GM19193 (cell line): Measurements from ENCODE around the gene STAU1.

ENCODE experiments used
- POLR2A ChIP-seq: IDR thresholded peaks from 4 replicates; pipeline ENCODE4 v1.6.1; 2011; ENCODE audit not compliant: insufficient read depth, insufficient read length; ENCODE audit errors: extremely low read depth

Gene STAU1

GRCh38 chr20:49179368-49180277, 8.5 kb downstream of the STAU1 start:
- no peak for TF ChIP-seq POLR2A

DNA sequence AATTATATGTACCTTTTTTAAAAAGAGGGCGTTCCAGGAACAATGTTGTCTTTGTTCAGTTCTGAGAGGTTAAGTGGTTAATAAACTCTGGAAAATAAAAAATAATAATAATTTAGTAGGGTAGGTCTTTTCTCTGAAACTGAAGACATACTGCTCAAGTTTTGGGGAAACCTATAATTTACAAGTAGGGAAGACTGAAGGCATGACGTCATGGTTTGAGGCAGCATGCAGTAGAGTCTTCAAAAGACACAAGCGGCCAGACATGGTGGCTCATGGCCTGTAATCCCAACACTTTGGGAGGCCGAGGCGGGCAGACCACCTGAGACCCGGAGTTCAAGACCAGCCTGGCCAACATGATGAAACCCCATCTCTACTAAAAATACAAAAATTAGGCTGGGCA, 14.0 kb downstream of the STAU1 start:
- TF ChIP-seq POLR2A = no peak

DNA sequence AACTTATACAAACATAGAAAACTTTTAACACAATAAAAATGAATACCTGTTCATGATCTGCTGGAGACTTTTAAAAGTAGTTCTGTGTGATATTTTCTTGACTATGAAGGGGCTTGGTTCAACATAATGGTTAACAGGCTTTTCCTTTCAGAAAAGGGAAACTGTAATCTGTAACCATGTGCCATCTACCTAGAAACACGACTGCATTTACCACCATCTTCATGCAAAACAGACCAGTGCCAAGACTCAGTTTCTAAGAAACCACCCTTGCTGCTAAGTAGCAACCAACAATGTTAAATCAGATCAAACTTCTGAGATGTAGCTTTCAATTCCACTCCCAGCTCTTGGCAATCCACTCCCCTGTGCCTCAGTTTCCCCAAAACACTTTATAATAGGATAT, 15.7 kb downstream of the STAU1 start:
- no peak for TF ChIP-seq POLR2A

- no peak for TF ChIP-seq POLR2A
These were observed 16.2 kb downstream of the STAU1 start for GRCh38 chr20:49171909-49172308.

- TF ChIP-seq POLR2A = no peak
These were observed 17.4 kb downstream of the STAU1 start for GRCh38 chr20:49170714-49171113.

- no peak for TF ChIP-seq POLR2A
These were observed 18.6 kb downstream of the STAU1 start for GRCh38 chr20:49169547-49169946.

- no peak for TF ChIP-seq POLR2A
These were observed 20.2 kb downstream of the STAU1 start for GRCh38 chr20:49167811-49168507.

DNA sequence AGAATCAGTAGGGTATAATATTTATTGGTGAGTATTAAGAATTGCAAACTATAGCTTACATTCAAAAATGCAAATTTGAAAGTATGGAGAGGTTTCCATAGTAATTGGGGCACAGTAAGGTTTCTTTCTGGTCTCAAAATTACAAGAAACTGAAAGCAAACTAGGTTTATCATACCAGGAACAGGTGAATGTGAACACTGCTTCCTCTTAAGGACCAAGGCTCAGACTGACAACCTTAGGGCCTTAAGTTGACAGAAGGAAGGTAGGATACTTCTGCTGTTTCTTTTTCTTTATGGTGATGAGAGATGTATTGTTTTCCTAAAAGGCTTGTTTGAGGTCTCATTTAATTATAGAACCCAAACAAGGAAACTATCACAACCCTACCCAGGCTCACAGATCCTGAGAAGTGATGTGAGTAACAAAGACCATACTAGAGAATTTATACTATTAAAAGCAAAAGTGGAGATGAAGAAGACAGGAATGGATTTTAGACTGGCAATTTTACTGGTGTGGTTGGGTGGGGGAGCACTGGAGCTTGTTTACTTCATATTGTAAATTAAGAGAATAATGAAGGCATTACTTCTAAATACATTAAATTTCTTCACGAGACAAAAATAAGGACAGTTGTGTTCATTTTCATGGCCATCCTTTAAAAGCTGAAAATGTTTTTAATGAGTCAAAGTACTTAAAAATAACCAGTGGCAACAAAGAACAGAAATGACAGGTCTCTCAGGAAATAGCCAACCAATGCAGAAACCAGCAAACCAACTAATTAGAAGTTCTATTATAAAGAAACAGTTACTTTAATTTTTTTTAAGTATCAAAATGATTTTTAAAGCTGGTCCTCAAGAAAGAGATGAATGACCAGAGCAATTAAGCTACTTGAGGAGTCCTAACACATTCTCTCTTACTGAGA, 21.3 kb downstream of the STAU1 start:
- no peak for TF ChIP-seq POLR2A

DNA sequence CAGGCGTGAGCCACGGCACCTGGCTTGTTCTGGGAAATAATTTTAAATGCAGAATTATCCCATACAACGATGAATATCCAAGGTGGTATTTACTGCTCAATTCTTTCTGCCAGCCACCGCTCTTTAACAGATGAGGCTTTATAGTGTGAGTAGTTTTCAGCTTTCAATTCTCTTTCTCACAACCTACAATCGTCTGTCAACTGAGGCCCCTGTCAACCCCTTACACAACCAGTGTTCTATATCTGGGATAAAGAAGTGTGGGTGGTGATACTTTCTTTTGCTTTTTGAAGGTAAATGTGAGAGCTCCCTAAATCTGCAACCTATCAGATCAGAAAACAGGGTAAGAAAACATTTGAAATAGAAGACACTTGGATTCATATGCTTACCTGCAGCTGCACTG, 22.5 kb downstream of the STAU1 start:
- no peak for TF ChIP-seq POLR2A

DNA sequence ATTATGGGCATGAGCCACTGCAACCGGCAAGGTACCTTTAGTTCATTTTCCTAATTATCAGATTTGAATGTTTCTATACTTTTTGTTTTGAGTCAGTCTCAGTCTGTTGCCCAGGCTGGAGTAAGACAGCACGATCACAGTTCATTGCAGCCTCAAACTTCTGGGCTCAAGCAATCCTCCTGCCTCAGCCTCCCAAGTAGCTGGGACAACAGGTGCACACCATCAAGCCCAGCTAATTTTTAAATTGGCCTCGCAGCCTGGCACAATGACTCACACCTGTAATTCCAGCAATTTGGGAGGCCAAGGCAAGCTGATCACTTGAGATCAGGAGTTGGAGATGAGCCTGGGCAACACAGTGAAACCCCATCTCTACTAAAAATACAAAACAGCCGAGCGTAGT, 24.4 kb downstream of the STAU1 start:
- no peak for TF ChIP-seq POLR2A

DNA sequence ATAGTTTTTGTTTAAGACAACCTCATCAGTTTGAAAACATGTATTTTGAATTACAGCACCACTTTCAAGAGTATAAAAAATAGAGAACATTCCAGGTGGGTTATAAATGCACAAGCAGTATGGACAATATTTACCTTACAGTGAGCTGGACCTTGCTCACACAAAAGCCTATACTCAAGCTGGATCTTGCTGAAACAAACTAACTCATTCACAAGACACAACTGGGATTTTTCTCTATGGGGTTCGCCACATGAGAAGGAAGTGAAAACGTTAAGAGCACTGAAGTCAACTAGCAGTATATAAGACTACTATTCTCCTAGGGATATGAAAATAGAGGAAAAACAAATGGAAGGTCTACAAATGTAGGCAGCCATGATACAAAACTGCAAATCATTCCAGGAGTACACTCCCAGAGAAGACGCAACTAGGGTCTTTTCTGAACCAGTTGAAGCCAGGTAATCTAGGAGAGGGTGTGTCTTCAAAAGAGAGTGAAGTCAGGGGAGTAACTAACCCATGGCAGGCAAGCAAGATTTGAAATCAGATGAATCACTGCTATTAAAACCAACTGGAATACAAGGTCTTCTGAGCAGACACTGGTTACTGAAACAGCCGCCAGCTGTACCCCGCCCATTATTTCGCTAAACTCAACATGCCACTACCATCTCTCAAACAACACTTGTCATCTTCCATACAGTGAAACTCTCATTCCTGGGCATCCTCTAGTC, 26.5 kb downstream of the STAU1 start:
- no peak for TF ChIP-seq POLR2A

GRCh38 chr20:49160057-49160929, 27.8 kb downstream of the STAU1 start:
- no peak for TF ChIP-seq POLR2A

DNA sequence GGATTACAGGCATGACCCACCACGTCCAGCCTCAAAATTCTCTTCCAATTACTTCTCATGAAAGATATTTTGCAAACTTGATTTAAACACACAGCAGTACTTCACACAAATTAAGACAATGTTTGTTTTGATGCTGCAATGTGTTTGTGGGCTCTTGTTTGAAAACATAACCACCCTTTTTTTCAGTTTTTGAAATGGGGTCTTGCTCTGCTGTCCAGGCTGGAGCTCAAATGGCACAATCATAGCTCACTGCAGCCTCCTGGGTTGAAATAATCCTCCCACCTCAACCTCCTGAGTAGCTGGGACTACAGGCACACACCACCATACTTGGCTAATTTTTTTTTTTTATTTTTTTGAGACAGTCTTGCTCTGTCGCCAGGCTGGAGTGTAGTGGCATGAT, 31.0 kb downstream of the STAU1 start:
- no peak for TF ChIP-seq POLR2A
